Uterine smooth muscle cell (primary cell): ENCODE data around the gene YIPF1. TPM values are rescaled to one million over a fixed set of nuclear protein-coding genes. Genes with fewer than 3 reads are reported as not detected.

Source experiments
- total RNA-seq: library from RNA; depleted of rRNA; stranded (reverse); fragments of >200 nt; gene quantifications from 2 replicates; pipeline ENCODE4 v1.2.3, GENCODE V29; 2014

Gene YIPF1
- 15.3 and 20.0 TPM in 2 replicates for total RNA-seq

GRCh38 chr1:53889304-53890298, at the start of gene YIPF1:
TSS of gene YIPF1 (minus strand) at chr1:53889797. CDS start at chr1:53888937, 860 bp downstream.

DNA sequence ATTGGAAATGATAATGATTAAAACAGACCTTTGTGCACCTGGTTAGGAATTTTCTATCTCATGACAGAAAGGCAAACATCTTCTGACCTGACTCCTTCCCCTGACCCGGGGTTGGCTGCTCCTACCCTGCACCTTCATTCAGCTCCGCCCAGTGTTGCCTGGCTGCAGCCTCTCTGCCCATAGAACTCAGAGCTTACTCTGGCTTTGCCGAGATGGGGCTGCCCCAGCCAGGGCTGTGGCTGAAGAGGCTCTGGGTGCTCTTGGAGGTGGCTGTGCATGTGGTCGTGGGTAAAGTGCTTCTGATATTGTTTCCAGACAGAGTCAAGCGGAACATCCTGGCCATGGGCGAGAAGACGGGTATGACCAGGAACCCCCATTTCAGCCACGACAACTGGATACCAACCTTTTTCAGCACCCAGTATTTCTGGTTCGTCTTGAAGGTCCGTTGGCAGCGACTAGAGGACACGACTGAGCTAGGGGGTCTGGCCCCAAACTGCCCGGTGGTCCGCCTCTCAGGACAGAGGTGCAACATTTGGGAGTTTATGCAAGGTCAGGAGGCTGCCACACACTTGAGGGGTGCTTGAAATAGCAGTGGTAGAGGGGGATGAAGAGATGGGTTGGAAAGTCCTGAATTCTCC, 4.5 kb upstream of the YIPF1 start, which contains the start of gene DIO1:
TSS of gene DIO1 (plus strand) at position 189 of the 638 bp plus-strand sequence. CDS start at position 213, 24 bp downstream.

GRCh38 chr1:53837924-53838653, 51.5 kb downstream of the YIPF1 start, which contains the start of gene NDC1:
TSS of gene NDC1 (minus strand) at chr1:53838296. CDS start at chr1:53838261, 35 bp downstream.

Other genes starting within 250 kb of the YIPF1 start
- gene GLIS1, start 150.6 kb downstream of the YIPF1 start, total RNA-seq: 0.22 and 0.50 TPM in 2 replicates
- 17.6 and 47.7 TPM in 2 replicates for gene NDC1, start 51.5 kb downstream of the YIPF1 start, total RNA-seq
- not detected in 2 replicates for gene DIO1, start 4.4 kb upstream of the YIPF1 start, total RNA-seq
- gene IFT25, start 55.9 kb upstream of the YIPF1 start, total RNA-seq: 23.0 and 24.8 TPM in 2 replicates
- gene LRRC42, start 56.6 kb upstream of the YIPF1 start, total RNA-seq: 28.8 and 34.1 TPM in 2 replicates
- gene LDLRAD1, start 128.4 kb upstream of the YIPF1 start, total RNA-seq: under 0.01 TPM in 1 of 2 replicates, not detected in the other
- 150 and 341 TPM in 2 replicates for gene TMEM59, start 163.4 kb upstream of the YIPF1 start, total RNA-seq
- 3.0 and 3.5 TPM in 2 replicates for gene TCEANC2, start 163.8 kb upstream of the YIPF1 start, total RNA-seq